Vagina (tissue), 2 donors: ENCODE measurements around the gene GOLGA8G. TPM values are rescaled to one million over a fixed set of nuclear protein-coding genes. Genes with fewer than 3 reads are reported as not detected.
"Not testable (repeated sequence)": the region's sequence is repeated elsewhere in the genome, so short reads cannot be mapped to it uniquely, and the experiment has no call there.

Source experiments
- DNase-seq, 2 donors: peaks; one replicate each; pipeline ENCODE4 v3.0.0-alpha.2; 2017; ENCODE audit errors: extremely low spot score in 2 of 2
- H3K27ac ChIP-seq: fragments of 200-600 bp; sonication (generic); one replicate; pipeline ENCODE4 v1.5.1; 2019
- H3K27me3 ChIP-seq: fragments of 200-600 bp; sonication (generic); one replicate; pipeline ENCODE4 v1.5.1; 2019
- H3K36me3 ChIP-seq, 2 donors: fragments of 200-600 bp; sonication (generic); one replicate each; pipeline ENCODE4 v1.5.1; 2017 to 2019
- H3K4me1 ChIP-seq: fragments of 200-600 bp; sonication (generic); one replicate; pipeline ENCODE4 v1.5.1; 2019
- H3K4me3 ChIP-seq, 2 donors: fragments of 200-600 bp; sonication (generic); 1 replicate in 1 of 2; 2 replicates in 1 of 2; pipeline ENCODE4 v1.5.1; 2016 to 2019
- H3K9me3 ChIP-seq: fragments of 200-600 bp; sonication (generic); one replicate; pipeline ENCODE4 v1.5.1; 2019
- intact Hi-C: fragments of 100-400 bp; cut with DNase I; formaldehyde crosslinking; loops from one replicate; pipeline ENCODE4 v1.15.1; 2023
- microRNA-seq: library from miRNA; unstranded; fragments of <30 nt; microRNA quantifications from one replicate; pipeline ENCODE4, GENCODE V29; 2017; ENCODE audit warnings: borderline number of aligned reads, borderline replicate concordance
- small RNA-seq: library from RNA; depleted of rRNA; stranded (forward); fragments of <200 nt; gene quantifications from one replicate; pipeline ENCODE3, GENCODE V24; 2016
- total RNA-seq: library from RNA; depleted of rRNA; stranded (reverse); fragments of >200 nt; gene quantifications from one replicate; pipeline ENCODE4 v1.2.3, GENCODE V29; 2016

The GOLGA8G gene
- not detected for total RNA-seq

GRCh38 chr15:28532954-28533353 is at the start of gene GOLGA8G:
Gene GOLGA8G (minus strand): TSS chr15:28532971. CDS start chr15:28532909, 62 bp downstream.
- H3K9me3 ChIP-seq, H3K4me1 ChIP-seq, intact Hi-C loops, H3K36me3 ChIP-seq, H3K27ac ChIP-seq, H3K4me3 ChIP-seq, DNase-seq, H3K27me3 ChIP-seq: not testable (repeated sequence)

GRCh38 chr15:28573351-28573750 is 40.6 kb upstream of the GOLGA8G start:
- H3K27ac ChIP-seq, H3K36me3 ChIP-seq, H3K4me1 ChIP-seq, H3K4me3 ChIP-seq, H3K9me3 ChIP-seq, DNase-seq, intact Hi-C loops, H3K27me3 ChIP-seq: not testable (repeated sequence)

- intact Hi-C loops, H3K4me1 ChIP-seq, H3K36me3 ChIP-seq, H3K27me3 ChIP-seq, DNase-seq, H3K27ac ChIP-seq, H3K9me3 ChIP-seq, H3K4me3 ChIP-seq: not testable (repeated sequence)
Measured at GRCh38 chr15:28553268-28553667, 20.5 kb upstream of the GOLGA8G start, which contains the start of gene GOLGA6L25. Gene GOLGA6L25 (plus strand): TSS chr15:28553568. CDS start chr15:28553629, 61 bp downstream.

- H3K4me3 ChIP-seq, DNase-seq, H3K4me1 ChIP-seq, H3K9me3 ChIP-seq, H3K36me3 ChIP-seq, H3K27me3 ChIP-seq, intact Hi-C loops, H3K27ac ChIP-seq: not testable (repeated sequence)
Measured at GRCh38 chr15:28515208-28515607, 17.6 kb downstream of the GOLGA8G start.

GRCh38 chr15:28514128-28514527 is 18.6 kb downstream of the GOLGA8G start:
- H3K9me3 ChIP-seq, H3K36me3 ChIP-seq, H3K4me3 ChIP-seq, intact Hi-C loops, H3K27ac ChIP-seq, H3K4me1 ChIP-seq, DNase-seq, H3K27me3 ChIP-seq: not testable (repeated sequence)

- H3K27ac ChIP-seq, H3K4me1 ChIP-seq, intact Hi-C loops, H3K27me3 ChIP-seq, H3K9me3 ChIP-seq, H3K4me3 ChIP-seq, DNase-seq, H3K36me3 ChIP-seq: not testable (repeated sequence)
Measured at GRCh38 chr15:28508217-28508889, 24.4 kb downstream of the GOLGA8G start.

GRCh38 chr15:28481340-28481739 is 51.4 kb downstream of the GOLGA8G start:
- H3K27me3 ChIP-seq, H3K4me1 ChIP-seq, intact Hi-C loops, H3K4me3 ChIP-seq, H3K36me3 ChIP-seq, H3K9me3 ChIP-seq, DNase-seq, H3K27ac ChIP-seq: not testable (repeated sequence)

Small RNA genes lying within 50 kb of the gene (microRNA-seq; reads per million reads assigned to microRNA genes)
- gene MIR4509-3: not detected

Small RNA genes lying within 50 kb of the gene (small RNA-seq; reads per million reads assigned to genes)
- not detected for gene AC138749.2
- gene AC138749.4: not detected
- not detected for gene AC138749.5
- gene MIR4509-3: not detected
- not detected for gene RF00017

Other genes with a start within 250 kb of the GOLGA8G start
- 45.2 TPM for gene HERC2, start 210.8 kb downstream of the GOLGA8G start, total RNA-seq
- gene GOLGA6L24, start 174.9 kb downstream of the GOLGA8G start, total RNA-seq: not detected
- not detected for gene GOLGA8F, start 154.3 kb downstream of the GOLGA8G start, total RNA-seq
- gene GOLGA6L25, start 20.6 kb upstream of the GOLGA8G start, total RNA-seq: not detected
- gene GOLGA8M, start 179.4 kb upstream of the GOLGA8G start, total RNA-seq: 10.8 TPM